H1 (cell line): Measurements from ENCODE around the gene KLF5. TPM values are rescaled to one million over a fixed set of nuclear protein-coding genes. Genes with fewer than 3 reads are reported as not detected.

Source experiments
- CHD7 ChIP-seq: fragments of 300-600 bp; sonication (generic); IDR thresholded peaks from 2 replicates; pipeline ENCODE4 v1.7.1; 2012; ENCODE audit warnings: low read length, moderate library complexity, mild to moderate bottlenecking, inconsistent platforms; ENCODE audit not compliant: insufficient replicate concordance
- EP300 ChIP-seq, 2 experiments: IDR thresholded peaks; 1 replicate in 1 of 2; 2 replicates in 1 of 2; pipeline ENCODE4 v1.6.1; 2011 to 2012; ENCODE audit warnings: low read depth in 2 of 2, low read length in 2 of 2, mild to moderate bottlenecking in 2 of 2, borderline replicate concordance in 1 of 2, inconsistent platforms in 1 of 2, moderate library complexity in 1 of 2
- RNF2 ChIP-seq: fragments of 200-900, 300-1000 bp; sonication (generic); IDR thresholded peaks from 2 replicates; pipeline ENCODE4 v1.7.1; 2016; ENCODE audit warnings: borderline replicate concordance, low read depth, mild to moderate bottlenecking, antibody characterized with exemption, low read length; ENCODE audit not compliant: poor library complexity, severe bottlenecking; ENCODE audit errors: missing control alignments
- polyA plus RNA-seq, 7 experiments: library from polyadenylated mRNA; depleted of rRNA in 3 of 7; stranded (reverse) in 5 of 7; unstranded in 2 of 7; fragments of >200 nt in 5 of 7; fragments of 200-250 nt in 2 of 7; gene quantifications; 1 replicate in 5 of 7; 2 replicates in 1 of 7; 4 replicates in 1 of 7; pipeline versions ENCODE4 v1.2.1 to v1.2.3, GENCODE V29; 2011 to 2013; ENCODE audit warnings: missing spikeins in 2 of 7, mixed read lengths in 2 of 7
- total RNA-seq: library from RNA; stranded (reverse); fragmentation: NEBNext Ultra II Directional; extraction: Animal tissue kit (Norgen Biotek cat#: 25700); gene quantifications from 2 replicates; pipeline ENCODE4 v1.2.1, GENCODE V29; 2021

The KLF5 gene
- total and polyA plus RNA-seq, 2 of the 8 experiments (the other 6 are each of a cell fraction or from before 2014, with no cell fraction given), result 1.2 to 2.3 TPM

GRCh38 chr13:73079359-73079758 is 20.6 kb downstream of the KLF5 start (continued):
- TF ChIP-seq EP300 (IDR thresholded peaks at IDR 0.05; ENCODE audit: borderline replicate concordance in 1 of 2, low read depth in 2 of 2, low read length in 2 of 2) (no peak), RNF2 (no peak), CHD7 (no peak)
- TF ChIP-seq, all 59 proteins: peak for 0
